ENCODE measurements around the gene OR13C4.

GRCh38 chr9:104544644-104545043 is 17.6 kb upstream of the OR13C4 start:
- no peak for TF ChIP-seq CTCF (IDR thresholded peaks at IDR 0.05)
- no peak for TF ChIP-seq POLR2AphosphoS5 (IDR thresholded peaks at IDR 0.05; ENCODE audit: low read depth, low read length)
- no peak for TF ChIP-seq EP300 (IDR thresholded peaks at IDR 0.05; ENCODE audit: borderline replicate concordance in 1 of 2, low read depth in 1 of 2, low read length in 1 of 2)
- TF ChIP-seq RFX5 (IDR thresholded peaks at IDR 0.05; ENCODE audit: low read length), result no peak
- TF ChIP-seq TCF12 (IDR thresholded peaks at IDR 0.05), result no peak

Data from SK-N-SH (cell line).